ENCODE results near the gene SLC8B1.

- TF ChIP-seq POLR2A (IDR thresholded peaks at IDR 0.05) (no peak), CTCF (IDR thresholded peaks at IDR 0.05) (no peak)
Observed at GRCh38 chr12:113316155-113316554, 18.8 kb downstream of the SLC8B1 start.
